HG02642 (cell line): ENCODE results near the gene EMILIN2.

Experiments
- ATAC-seq: cut with Tn5 transposase; IDR thresholded peaks from one replicate; pipeline ENCODE4 v1.9.1; 2021; ENCODE audit warnings: mild to moderate bottlenecking; ENCODE audit not compliant: unreplicated experiment, poor library complexity

Gene EMILIN2

GRCh38 chr18:2935438-2936192 lies 88.8 kb downstream of the EMILIN2 start:
- ATAC-seq = no peak

GRCh38 chr18:2939317-2939716 lies 92.5 kb downstream of the EMILIN2 start:
- ATAC-seq = no peak

GRCh38 chr18:2948038-2948437 lies 101.2 kb downstream of the EMILIN2 start:
- no peak for ATAC-seq

DNA sequence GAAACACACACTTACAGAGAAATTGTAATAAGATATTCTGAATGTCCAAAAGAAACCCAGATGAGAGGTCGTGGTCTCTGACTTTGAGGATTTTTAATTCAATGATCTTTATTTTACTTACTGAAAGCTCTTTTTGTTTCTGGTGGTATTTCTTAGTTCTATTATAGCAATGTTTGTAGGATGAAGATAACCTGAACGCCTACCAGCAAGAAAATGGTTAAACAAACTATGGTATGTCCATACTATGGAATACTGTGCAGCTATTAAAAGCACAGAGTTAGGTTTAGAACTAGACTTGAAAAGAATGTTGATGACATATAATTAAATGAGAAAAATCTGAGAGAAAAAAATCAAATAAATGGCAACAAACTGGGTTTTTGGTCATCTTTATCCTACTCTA lies 105.8 kb downstream of the EMILIN2 start:
- ATAC-seq = no peak

GRCh38 chr18:2953935-2954653 lies 107.3 kb downstream of the EMILIN2 start:
- ATAC-seq = no peak

DNA sequence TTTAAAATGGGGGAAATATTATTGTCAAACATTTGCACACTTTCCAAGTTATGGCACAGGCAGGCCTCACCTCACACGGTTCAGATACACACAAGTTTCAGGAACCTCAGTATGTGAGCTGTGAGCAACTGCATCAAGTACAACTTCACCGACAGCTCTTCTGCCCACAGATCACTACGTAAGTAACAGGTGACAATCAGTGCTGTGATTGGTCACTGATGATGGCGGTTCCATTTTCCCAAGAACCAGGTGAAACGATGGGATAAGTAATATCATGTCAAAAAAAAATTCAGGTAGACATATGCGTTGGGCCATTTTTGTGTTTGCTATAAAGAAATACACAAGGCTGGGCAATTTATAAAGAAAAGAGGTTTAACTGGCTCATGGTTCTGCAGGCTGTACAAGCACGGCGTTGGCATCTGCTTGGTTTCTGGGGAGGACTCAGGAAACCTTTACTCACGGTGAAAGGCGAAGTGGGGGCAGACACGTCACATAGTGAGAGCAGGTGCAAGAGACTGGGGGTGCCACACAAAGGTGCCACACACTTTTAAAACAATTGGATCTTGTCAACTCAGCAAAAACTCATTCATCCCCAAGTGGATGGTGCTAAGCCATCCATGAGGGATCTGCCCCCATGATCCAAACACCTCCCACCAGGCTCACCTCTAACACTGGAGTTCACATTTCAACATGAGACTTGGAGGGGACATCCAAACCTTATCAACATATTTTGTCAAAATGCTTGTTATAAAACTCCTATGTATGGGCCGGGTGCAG lies 108.3 kb downstream of the EMILIN2 start:
- no peak for ATAC-seq

- no peak for ATAC-seq
Observed at GRCh38 chr18:2956056-2956455, 109.2 kb downstream of the EMILIN2 start.

DNA sequence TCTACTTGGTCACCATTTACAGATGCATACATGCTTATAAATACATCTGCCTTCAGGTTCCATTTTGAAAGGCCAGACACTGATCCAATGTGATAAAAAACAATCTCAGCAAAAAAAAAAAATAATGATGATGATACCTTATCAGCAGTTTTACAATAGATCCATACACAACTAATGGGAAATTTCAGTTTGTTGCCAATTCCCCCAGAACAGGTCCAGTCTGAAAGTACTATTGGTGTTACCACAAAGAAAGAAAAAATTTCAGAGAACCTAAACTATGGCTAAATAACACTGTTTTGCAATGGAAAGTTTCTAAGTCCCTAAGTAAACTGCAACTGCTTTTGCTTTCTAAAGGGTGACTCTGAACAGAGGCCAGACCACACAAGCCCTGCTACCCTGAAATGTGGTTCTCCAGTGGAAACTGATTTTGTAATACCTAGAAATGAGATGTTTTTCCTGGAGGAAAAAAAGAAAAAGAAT lies 112.1 kb downstream of the EMILIN2 start:
- peak; percentile 56 for ATAC-seq

GRCh38 chr18:2959341-2959740 lies 112.5 kb downstream of the EMILIN2 start:
- no peak for ATAC-seq

DNA sequence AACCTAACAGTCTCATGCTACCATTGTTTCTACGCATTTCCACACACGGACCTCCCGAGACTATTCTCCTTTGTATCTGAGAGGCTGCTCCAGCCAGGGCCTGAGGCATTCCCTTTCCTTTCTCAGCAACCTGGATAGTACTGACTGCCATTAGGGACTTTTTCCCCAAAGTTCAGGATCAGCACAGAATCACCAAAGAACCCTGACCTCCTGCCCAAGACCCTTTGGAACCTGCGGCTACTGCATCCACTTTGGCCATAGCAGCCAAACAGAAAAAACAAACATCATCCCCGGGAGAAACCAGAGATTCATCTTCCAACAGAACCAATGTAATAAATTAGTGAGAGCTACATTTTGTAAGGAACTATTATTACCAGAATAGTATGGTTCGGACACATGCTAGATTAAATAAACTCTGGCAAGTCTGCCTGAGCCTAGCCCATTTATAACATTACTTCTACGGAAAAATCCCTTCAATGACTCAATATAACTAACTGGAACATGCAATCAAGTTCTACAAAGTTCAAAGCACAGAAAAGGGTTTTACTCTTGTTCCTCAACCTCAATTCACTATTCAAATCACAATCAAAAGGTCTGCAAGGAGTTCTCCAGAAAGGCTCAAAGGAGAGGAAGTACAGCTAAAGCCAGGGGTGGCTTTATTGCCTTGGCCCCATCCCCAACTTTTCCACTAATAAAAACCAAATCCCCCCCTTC lies 114.3 kb downstream of the EMILIN2 start:
- no peak for ATAC-seq

- ATAC-seq = no peak
Observed at GRCh38 chr18:2961821-2962220, 115.0 kb downstream of the EMILIN2 start.

DNA sequence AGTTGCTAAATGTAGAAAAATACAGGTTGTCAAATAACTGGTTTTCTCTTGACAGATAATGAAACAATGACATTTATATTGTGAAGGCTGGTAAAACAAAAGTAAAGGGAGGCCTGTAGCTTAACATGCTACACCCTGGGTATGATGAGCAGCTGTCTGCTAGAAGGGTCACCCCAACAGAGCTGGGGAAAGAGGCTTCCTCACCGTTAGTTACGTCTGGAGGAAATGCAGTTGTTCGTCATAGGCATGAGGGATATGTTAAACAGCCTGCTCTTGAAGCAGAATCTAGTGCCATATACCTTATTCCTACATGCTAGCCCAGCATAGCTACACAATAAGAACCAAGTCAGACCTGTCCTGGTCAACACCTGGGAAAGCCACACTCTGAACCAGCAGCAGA lies 116.2 kb downstream of the EMILIN2 start:
- ATAC-seq = no peak

GRCh38 chr18:2964361-2965010 lies 117.7 kb downstream of the EMILIN2 start:
- ATAC-seq = no peak
